WI38 (cell line): Measurements from ENCODE around the gene STRN3.
"Not testable (repeated sequence)": the region's sequence is repeated elsewhere in the genome, so short reads cannot be mapped to it uniquely, and the experiment has no call there.

Experiments used
- H3K4me3 ChIP-seq: 2 replicates; pipeline ENCODE4 v1.5.1; 2011; ENCODE audit warnings: low read depth, mild to moderate bottlenecking, control low read depth, low read length
- TF ChIP-seq, protein P1 (sequence below): IDR thresholded peaks from 2 replicates; pipeline ENCODE4 v1.5.1; 2012; ENCODE audit warnings: low read depth, mild to moderate bottlenecking, control low read depth, low read length

STRN3 gene

DNA sequence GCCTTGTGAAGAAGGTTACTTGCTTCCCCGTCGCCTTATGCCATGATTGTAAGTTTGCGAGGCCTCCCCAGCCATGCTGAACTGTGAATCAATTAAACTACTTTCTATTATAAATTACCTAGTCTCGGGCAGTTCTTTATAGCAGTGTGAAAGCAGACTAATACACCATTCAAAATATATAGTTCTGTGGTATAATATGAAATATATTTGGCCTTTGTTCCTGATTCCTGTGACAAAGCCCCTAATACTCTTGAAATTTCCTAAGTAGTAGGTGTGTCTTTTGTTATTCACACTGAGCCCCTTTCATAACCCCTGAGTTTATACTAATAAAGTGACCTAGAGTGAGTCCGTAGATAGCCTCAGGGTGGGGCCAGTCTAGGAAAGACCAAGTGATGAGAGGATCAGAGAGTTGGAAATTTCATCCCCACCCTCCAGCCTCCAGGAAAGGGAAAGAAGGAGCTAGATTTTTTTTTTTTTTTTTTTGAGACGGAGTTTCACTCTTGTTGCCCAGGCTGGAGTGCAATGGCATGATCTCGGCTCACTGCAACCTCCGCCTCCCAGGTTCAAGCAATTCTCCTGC lies 19.4 kb upstream of the STRN3 start:
- TF ChIP-seq, protein P1, sequence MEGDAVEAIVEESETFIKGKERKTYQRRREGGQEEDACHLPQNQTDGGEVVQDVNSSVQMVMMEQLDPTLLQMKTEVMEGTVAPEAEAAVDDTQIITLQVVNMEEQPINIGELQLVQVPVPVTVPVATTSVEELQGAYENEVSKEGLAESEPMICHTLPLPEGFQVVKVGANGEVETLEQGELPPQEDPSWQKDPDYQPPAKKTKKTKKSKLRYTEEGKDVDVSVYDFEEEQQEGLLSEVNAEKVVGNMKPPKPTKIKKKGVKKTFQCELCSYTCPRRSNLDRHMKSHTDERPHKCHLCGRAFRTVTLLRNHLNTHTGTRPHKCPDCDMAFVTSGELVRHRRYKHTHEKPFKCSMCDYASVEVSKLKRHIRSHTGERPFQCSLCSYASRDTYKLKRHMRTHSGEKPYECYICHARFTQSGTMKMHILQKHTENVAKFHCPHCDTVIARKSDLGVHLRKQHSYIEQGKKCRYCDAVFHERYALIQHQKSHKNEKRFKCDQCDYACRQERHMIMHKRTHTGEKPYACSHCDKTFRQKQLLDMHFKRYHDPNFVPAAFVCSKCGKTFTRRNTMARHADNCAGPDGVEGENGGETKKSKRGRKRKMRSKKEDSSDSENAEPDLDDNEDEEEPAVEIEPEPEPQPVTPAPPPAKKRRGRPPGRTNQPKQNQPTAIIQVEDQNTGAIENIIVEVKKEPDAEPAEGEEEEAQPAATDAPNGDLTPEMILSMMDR: no peak
- no peak overlapping the region for H3K4me3 ChIP-seq

DNA sequence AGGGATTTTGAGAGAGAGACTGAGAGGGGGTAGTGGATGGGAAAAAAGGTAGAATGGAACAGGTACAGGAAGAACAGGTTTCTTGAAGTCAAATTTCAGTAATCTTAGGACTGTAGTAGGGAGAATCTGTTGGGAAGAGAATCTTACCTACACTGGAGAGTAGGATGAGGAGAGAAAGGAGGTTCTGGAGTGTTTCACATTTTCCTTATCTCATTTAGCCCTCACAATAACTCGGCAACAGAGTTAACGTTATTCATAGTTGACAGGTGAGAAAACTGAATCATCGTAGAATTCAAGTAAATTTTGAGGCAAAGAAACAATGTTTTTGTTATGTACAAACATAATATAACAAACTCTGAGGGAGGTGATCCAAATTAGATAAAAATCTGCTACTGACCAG lies 17.2 kb upstream of the STRN3 start:
- no peak overlapping the region for H3K4me3 ChIP-seq
- TF ChIP-seq, protein P1: no peak

DNA sequence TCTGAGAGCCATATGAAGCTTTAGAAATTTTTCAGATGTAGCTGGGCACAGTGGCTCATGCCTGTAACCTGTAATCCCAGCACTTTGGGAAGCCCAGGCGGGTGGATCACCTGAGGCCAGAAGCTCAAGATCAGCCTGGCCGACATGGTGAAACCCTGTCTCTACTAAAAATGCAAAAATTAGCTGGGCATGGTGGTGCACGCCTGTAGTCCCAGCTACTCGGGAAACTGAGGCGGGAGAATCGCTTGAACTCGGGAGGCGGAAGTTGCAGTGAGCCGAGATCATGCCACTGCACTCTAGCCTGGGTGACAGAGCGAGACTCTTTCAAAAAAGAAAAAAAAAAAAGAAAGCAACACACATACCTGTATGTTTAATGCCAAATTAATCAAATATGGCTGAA lies 16.7 kb upstream of the STRN3 start:
- not testable (repeated sequence) for H3K4me3 ChIP-seq

DNA sequence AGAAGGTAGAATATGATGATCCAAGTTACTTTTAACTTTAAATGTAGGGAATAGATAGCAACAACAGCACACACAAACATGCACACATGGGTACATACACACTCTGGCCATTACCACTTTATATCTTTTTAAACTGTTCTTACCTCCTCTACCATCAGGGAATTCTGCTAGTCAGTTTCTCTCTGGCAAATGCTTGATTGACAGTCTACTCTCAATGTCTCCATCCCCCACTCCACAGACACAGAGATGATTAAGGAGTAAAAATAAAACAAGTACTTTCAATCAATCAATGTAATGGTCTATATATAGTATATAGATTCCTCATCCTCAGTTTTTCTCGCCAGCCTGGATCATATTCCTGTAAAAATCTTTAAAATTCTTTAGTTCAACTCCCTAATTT lies 16.1 kb upstream of the STRN3 start:
- H3K4me3 ChIP-seq: no peak overlapping the region
- TF ChIP-seq, protein P1: no peak

DNA sequence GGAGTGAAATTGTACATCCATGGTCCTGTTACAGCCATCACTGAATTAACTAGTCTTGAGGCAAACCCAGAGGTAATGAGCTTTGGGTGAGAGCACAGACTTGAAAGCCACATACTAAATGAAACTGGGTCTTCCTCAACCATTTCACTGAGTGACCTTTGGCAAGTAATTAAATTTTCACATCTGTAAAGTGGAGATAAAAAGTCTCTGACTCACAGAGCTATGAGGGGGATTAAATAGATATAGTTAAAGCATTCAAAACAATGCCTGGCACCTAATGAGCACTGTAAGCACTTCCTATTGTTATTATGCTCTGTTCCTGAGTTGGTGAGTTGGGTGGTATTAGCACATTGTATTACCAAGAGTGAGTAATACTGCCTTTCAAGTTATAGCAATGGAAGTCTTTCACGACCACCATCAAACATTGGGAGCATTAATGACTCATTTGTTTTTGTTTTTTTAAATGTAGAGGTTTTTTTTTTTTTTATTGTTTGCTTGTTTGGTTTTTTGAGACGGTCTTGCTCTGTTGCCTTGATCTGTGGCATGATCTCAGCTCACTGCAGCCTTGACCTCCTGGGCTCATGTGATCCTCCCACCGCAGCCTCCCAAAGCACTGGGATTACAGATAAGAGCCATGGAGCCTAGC lies 12.5 kb upstream of the STRN3 start:
- H3K4me3 ChIP-seq: no peak overlapping the region
- TF ChIP-seq, protein P1: no peak

DNA sequence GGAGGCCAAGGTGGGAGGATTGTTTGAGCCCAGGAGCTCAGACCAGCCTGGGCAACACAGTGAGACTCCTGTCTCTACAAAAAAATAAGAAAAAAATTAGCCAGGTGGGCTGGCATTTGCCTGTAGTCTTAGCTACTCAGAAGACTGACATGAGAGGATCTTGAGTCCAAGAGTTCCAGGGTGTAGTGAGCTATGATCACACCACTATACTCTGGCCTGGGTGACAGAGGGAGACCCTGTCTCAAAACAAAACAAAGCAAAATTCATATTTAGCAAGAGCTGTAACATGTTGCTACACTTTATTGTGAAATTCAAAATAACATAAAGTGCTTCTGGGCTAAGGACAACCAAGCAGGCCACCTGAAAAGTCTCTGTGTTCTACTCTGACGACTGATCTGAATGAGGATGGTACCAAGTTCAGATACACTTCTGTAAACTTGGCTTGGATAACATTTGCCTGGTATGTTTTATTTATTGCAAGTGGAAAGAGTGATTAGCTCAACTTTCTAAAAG lies 11.6 kb upstream of the STRN3 start:
- no peak overlapping the region for H3K4me3 ChIP-seq
- TF ChIP-seq, protein P1: no peak

DNA sequence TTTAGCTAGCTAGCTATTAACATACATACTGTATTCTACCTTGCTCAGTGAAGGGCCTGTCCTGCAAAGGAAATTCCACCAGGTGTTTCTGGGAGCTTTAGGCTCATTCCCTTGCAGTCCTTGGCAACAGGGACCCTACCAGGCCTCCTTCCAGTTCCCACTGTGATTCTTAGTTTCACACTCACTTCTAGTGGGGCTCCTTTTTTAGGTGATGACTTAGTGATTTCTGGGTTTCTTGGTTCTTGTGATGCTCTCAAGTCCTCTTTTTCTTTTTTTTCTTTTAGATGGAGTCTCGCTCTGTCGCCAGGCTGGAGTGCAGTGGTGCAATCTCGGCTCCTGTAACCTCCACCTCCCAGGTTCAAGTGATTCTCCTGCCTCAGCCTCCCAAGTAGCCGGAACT lies 10.4 kb upstream of the STRN3 start:
- no peak overlapping the region for H3K4me3 ChIP-seq
- TF ChIP-seq, protein P1: no peak
